Activated CD4-positive, alpha-beta T cell treated with anti-CD3 and anti-CD28 coated beads, Interleukin-2, Interleukin-4, amounts not matched to agents 100 ng/mL and 50 ng/mL, durations not matched to agents 16 hours and 8 hours (primary cell): ENCODE data around the gene SCGB3A1.

Experiments used
- DNase-seq: peaks from one replicate; pipeline ENCODE4 v3.0.0-alpha.2; 2020; ENCODE audit warnings: low spot score

The SCGB3A1 gene, protein sequence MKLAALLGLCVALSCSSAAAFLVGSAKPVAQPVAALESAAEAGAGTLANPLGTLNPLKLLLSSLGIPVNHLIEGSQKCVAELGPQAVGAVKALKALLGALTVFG

GRCh38 chr5:180591311-180591887, at the start of gene SCGB3A1:
TSS of gene SCGB3A1 (minus strand) at chr5:180591499. CDS start at chr5:180591462, 37 bp downstream.
- DNase-seq = no peak

GRCh38 chr5:180640611-180640860, 49.2 kb upstream of the SCGB3A1 start:
- DNase-seq = no peak

GRCh38 chr5:180639741-180640610, 48.7 kb upstream of the SCGB3A1 start:
- no peak for DNase-seq

GRCh38 chr5:180639287-180639686, 48.0 kb upstream of the SCGB3A1 start:
- DNase-seq = no peak

GRCh38 chr5:180637962-180638680, 46.8 kb upstream of the SCGB3A1 start:
- DNase-seq = no peak

DNA sequence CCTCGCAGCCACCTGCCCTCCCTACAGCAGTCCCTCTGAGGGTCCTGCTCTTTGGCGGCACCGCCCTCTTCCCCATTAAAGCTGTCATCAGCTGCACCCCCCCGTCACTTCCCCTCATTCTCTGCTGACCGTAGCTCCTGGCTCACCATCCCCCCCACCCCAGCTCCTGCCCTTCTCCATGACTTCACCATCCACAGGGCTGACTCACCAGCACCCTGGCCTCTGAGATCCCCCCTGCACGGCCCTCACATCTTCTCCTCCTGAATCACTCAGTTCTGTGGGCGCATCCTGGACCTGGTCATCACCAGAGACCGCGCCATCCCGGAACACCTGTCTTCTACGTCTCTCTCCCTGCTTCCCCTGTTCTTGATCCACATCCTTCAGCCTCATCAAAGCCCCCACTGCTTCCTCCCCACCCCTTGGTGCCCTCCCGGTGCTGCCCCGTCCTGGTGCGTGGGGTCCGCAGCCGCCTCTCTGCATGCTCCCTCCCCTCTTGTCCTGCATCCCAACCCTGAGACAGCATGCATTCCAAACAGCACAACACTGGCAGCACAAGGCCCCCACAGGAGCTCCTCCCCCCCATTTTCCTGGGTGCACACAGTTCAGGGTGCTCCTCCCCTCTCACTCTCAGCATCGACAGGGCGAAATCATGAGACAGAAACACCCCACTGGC, 45.2 kb upstream of the SCGB3A1 start:
- no peak for DNase-seq

DNA sequence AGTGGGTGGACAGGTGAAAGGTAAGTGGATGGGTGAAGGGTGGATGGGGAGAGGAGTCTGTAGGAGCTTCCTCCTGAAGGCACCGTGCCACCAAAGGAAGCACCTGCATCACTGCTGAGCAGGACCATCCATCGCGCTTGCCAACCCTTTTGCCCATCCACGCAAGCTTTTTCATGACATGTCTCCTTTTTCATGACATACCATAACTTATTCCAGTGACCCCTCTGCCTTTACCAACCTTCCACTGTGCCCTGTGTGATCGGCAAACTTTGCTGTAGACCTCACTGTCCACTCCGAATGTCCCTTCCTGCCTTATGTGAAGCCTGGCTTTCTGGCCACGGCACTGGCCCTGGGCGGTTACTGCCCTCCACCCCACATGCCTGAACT, 44.7 kb upstream of the SCGB3A1 start:
- DNase-seq = no peak

GRCh38 chr5:180633283-180634177, 42.2 kb upstream of the SCGB3A1 start:
- no peak for DNase-seq

GRCh38 chr5:180632768-180633167, 41.5 kb upstream of the SCGB3A1 start:
- no peak for DNase-seq

DNA sequence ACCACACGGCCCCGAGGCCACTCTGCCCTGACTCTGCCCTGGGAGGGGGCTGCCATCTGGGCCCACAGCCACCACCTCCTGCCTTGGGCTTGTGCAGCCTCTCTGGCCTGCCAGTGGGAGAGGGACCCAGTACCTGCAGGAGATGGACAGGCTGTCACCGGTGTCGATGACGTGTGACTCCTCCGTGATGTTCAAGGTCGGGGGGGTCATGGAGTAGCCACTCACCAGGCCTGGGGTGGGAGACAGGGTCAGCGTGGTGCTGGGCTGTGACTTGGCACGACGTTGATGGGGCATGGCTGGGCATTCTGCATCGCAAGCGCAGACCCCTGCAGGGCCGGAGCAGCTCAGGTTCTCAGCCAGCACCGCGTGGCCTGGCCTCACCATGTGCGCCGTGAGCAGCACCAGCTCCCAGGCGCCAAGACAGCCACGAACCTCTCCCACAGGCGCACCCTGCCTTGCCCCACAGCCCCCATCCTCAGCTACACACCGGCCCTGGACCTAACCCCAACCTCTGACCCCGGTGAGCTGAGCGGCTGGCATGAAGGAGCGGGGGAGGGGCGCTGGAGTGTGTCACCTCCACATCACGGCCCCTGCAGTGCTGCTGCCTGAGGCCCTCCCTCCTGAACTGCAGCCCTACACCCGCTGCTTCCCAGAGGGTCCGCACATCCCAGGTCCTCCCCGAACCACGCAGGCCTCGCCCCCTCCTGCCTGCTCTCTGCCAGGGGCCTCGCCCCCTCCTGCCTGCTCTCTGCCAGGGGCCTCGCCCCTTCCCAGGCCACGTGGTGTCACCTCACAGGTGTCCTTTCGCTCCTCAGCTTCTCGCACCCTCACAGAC, 40.5 kb upstream of the SCGB3A1 start:
- DNase-seq = no peak

DNA sequence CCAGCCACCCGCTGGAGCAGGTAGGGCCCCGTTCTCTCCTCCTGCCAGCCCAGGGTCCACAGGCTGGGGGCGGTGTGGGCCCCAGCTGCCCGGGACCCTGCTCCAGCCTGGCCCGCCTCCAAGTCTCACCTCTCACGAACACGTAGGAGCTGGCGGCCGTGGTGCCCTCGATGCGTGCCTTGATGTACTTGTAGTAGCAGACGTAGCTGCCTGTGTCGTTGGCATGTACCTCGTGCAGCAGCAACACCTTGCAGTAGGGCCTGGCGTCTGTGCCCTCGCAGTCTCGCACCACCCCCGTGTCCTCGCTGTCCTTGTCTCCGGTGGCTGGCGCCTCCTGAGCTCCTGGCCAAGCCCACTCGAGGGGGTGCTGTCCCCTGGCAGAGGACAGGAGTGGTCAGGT, 39.1 kb upstream of the SCGB3A1 start:
- DNase-seq = no peak

GRCh38 chr5:180629831-180630382, 38.6 kb upstream of the SCGB3A1 start:
- DNase-seq = no peak

GRCh38 chr5:180628827-180629750, 37.8 kb upstream of the SCGB3A1 start:
- no peak for DNase-seq

DNA sequence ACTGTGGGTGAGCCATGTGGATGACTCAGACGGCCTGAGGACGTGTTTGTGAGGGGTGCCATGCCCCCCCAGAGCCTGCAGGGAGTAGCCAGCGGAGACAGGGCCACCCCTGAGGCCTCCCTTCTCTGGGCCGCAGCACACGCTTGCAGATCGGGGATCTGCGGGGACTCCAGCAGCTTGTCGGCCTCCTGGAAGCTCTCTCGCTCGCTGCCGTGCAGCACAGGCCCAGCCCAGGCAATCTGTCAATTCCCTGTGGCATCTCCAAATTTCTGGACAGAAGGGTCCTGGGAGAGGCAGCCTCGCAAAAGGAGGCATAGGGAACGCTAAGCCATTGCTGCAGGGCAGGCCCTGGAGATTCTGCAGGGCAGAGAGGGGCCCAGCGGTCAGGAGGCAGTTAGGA, 36.9 kb upstream of the SCGB3A1 start:
- DNase-seq = no peak

- DNase-seq = no peak
Measured at GRCh38 chr5:180627386-180628120, 36.3 kb upstream of the SCGB3A1 start.

- no peak for DNase-seq
Measured at GRCh38 chr5:180626661-180627385, 35.5 kb upstream of the SCGB3A1 start.

- DNase-seq = no peak
Measured at GRCh38 chr5:180625791-180626660, 34.7 kb upstream of the SCGB3A1 start.
